ENCODE measurements around the gene CNTNAP2. TPM values are rescaled to one million over a fixed set of nuclear protein-coding genes. Genes with fewer than 3 reads are reported as not detected.

Gene CNTNAP2
- total and polyA plus RNA-seq, 2 donors, result 5.1 to 10.3 TPM

DNA sequence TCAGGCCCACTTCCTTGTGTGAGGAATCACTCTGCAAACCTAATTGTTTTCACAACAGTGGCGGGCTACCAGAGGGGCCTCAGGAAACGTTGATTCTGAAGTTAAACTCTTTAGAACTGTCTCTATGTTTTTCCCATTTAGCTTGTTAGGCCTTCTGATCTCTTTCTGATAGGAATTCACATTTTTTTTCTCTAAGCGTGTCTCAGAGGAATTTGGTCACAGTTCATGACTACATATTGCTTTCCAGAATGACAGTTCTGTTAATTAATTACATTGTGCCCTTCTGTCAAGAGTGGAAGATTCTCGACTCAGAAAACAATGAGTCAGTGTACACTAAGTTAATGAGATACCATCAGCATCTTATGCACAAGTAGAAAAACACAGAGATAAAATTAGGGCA is 2004.8 kb downstream of the CNTNAP2 start:
- H3K36me3 ChIP-seq (ENCODE audit: control insufficient read depth in 2 of 2, insufficient read depth in 2 of 2, low read length in 1 of 2), result no peaks in the 10 kb centered on the region
- H3K27me3 ChIP-seq (ENCODE audit: control insufficient read depth in 2 of 2, insufficient read depth in 1 of 2, low read length in 1 of 2), result no peaks in the 10 kb centered on the region
- no peak overlapping the region for H3K27ac ChIP-seq (ENCODE audit: low read depth in 1 of 2, low read length in 1 of 2)
- no peak for DNase-seq (ENCODE audit: low read depth in 6 of 9, low spot score in 9 of 9)
- 84% methylated on average over 4 of the region's 4 CpGs for WGBS
- H3K9me3 ChIP-seq (ENCODE audit: control insufficient read depth in 2 of 2, insufficient read depth in 1 of 2, low read length in 1 of 2), result no peaks in the 10 kb centered on the region
- H3K4me3 ChIP-seq (ENCODE audit: low read length in 2 of 2), result no peak overlapping the region
- no peaks in the 10 kb centered on the region for H3K4me1 ChIP-seq (ENCODE audit: control insufficient read depth in 2 of 2, insufficient read depth in 2 of 2, low read length in 2 of 2)

GRCh38 chr7:148121847-148122246 is 2005.2 kb downstream of the CNTNAP2 start:
- Histone ChIP-seq H3K27me3 (ENCODE audit: control insufficient read depth in 2 of 2, insufficient read depth in 1 of 2, low read length in 1 of 2) (no peaks in the 10 kb centered on the region), H3K27ac (ENCODE audit: low read depth in 1 of 2, low read length in 1 of 2) (no peak overlapping the region), H3K4me1 (ENCODE audit: control insufficient read depth in 2 of 2, insufficient read depth in 2 of 2, low read length in 2 of 2) (no peaks in the 10 kb centered on the region), H3K36me3 (ENCODE audit: control insufficient read depth in 2 of 2, insufficient read depth in 2 of 2, low read length in 1 of 2) (no peaks in the 10 kb centered on the region), H3K4me3 (ENCODE audit: low read length in 2 of 2) (no peak overlapping the region), H3K9me3 (ENCODE audit: control insufficient read depth in 2 of 2, insufficient read depth in 1 of 2, low read length in 1 of 2) (no peaks in the 10 kb centered on the region)
- DNase-seq (ENCODE audit: low read depth in 6 of 9, low spot score in 9 of 9), result no peak
- WGBS, result 76% methylated on average over 4 of the region's 4 CpGs

- Histone ChIP-seq H3K36me3 (ENCODE audit: control insufficient read depth in 2 of 2, insufficient read depth in 2 of 2, low read length in 1 of 2) (no peaks in the 10 kb centered on the region), H3K9me3 (ENCODE audit: control insufficient read depth in 2 of 2, insufficient read depth in 1 of 2, low read length in 1 of 2) (no peaks in the 10 kb centered on the region), H3K4me1 (ENCODE audit: control insufficient read depth in 2 of 2, insufficient read depth in 2 of 2, low read length in 2 of 2) (no peaks in the 10 kb centered on the region), H3K4me3 (ENCODE audit: low read length in 2 of 2) (no peak overlapping the region), H3K27ac (ENCODE audit: low read depth in 1 of 2, low read length in 1 of 2) (no peak overlapping the region), H3K27me3 (ENCODE audit: control insufficient read depth in 2 of 2, insufficient read depth in 1 of 2, low read length in 1 of 2) (no peaks in the 10 kb centered on the region)
- DNase-seq (ENCODE audit: low read depth in 6 of 9, low spot score in 9 of 9), result no peak
- WGBS, result 93% methylated on average over 5 of the region's 5 CpGs
Observed at GRCh38 chr7:148124477-148124876, 2007.9 kb downstream of the CNTNAP2 start.

DNA sequence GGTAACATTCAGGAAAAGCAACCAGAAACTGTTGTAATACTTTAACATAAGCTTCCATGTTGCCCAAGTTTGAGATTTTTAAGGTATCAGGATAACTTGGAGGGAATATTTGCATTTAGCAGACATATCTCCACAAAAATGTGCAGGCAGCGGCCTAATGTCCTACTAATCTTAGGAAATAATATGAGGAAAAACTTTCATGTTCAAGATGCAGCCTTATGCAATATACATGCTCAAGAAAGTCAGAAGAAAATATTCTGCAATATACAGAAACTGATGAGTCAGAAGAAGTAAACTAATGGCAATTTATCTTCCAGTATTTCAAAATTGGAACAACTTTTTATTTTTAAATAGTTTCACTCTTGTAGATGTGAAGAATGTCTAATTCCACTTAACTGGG is 2010.8 kb downstream of the CNTNAP2 start:
- no peaks in the 10 kb centered on the region for H3K36me3 ChIP-seq (ENCODE audit: control insufficient read depth in 2 of 2, insufficient read depth in 2 of 2, low read length in 1 of 2)
- no peak overlapping the region for H3K27ac ChIP-seq (ENCODE audit: low read depth in 1 of 2, low read length in 1 of 2)
- H3K27me3 ChIP-seq (ENCODE audit: control insufficient read depth in 2 of 2, insufficient read depth in 1 of 2, low read length in 1 of 2), result no peaks in the 10 kb centered on the region
- no peak overlapping the region for H3K4me3 ChIP-seq (ENCODE audit: low read length in 2 of 2)
- 100% methylated on average over 1 of the region's 1 CpG for WGBS
- DNase-seq (ENCODE audit: low read depth in 6 of 9, low spot score in 9 of 9), result no peak
- no peaks in the 10 kb centered on the region for H3K4me1 ChIP-seq (ENCODE audit: control insufficient read depth in 2 of 2, insufficient read depth in 2 of 2, low read length in 2 of 2)
- no peaks in the 10 kb centered on the region for H3K9me3 ChIP-seq (ENCODE audit: control insufficient read depth in 2 of 2, insufficient read depth in 1 of 2, low read length in 1 of 2)

DNA sequence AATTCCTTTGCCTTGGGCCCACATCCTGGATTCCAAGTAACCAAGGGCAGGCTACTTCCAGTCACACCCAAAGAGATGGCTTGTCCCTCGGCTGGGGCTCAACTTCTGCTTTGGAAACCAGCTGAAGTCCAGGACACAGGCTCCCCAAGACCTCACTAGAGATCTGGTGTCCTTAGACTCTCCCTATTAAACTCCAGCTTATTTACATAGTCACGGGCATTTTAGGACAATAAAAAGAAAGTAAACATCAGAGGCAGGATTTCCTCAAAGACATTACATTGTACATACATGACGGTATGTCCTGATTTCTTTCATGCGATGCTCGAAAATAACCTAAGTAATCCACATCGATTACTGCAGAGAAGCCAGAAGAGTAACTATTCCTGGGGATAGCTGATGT is 2012.4 kb downstream of the CNTNAP2 start:
- 91% methylated on average over 6 of the region's 6 CpGs for WGBS
- no peaks in the 10 kb centered on the region for H3K36me3 ChIP-seq (ENCODE audit: control insufficient read depth in 2 of 2, insufficient read depth in 2 of 2, low read length in 1 of 2)

GRCh38 chr7:148135116-148135515 is 2018.5 kb downstream of the CNTNAP2 start:
- Histone ChIP-seq H3K27ac (ENCODE audit: low read depth in 1 of 2, low read length in 1 of 2) (no peak overlapping the region), H3K4me3 (ENCODE audit: low read length in 2 of 2) (no peak overlapping the region), H3K36me3 (ENCODE audit: control insufficient read depth in 2 of 2, insufficient read depth in 2 of 2, low read length in 1 of 2) (no peaks in the 10 kb centered on the region), H3K27me3 (ENCODE audit: control insufficient read depth in 2 of 2, insufficient read depth in 1 of 2, low read length in 1 of 2) (no peaks in the 10 kb centered on the region), H3K9me3 (ENCODE audit: control insufficient read depth in 2 of 2, insufficient read depth in 1 of 2, low read length in 1 of 2) (no peaks in the 10 kb centered on the region), H3K4me1 (ENCODE audit: control insufficient read depth in 2 of 2, insufficient read depth in 2 of 2, low read length in 2 of 2) (no peaks in the 10 kb centered on the region)
- WGBS, result 91% methylated on average over 2 of the region's 2 CpGs
- no peak for DNase-seq (ENCODE audit: low read depth in 6 of 9, low spot score in 9 of 9)

More for the DNA sequence above, 2012.4 kb downstream of the CNTNAP2 start:
- Histone ChIP-seq H3K27me3 (ENCODE audit: control insufficient read depth in 2 of 2, insufficient read depth in 1 of 2, low read length in 1 of 2) (no peaks in the 10 kb centered on the region), H3K9me3 (ENCODE audit: control insufficient read depth in 2 of 2, insufficient read depth in 1 of 2, low read length in 1 of 2) (no peaks in the 10 kb centered on the region), H3K4me1 (ENCODE audit: control insufficient read depth in 2 of 2, insufficient read depth in 2 of 2, low read length in 2 of 2) (no peaks in the 10 kb centered on the region), H3K4me3 (ENCODE audit: low read length in 2 of 2) (no peak overlapping the region), H3K27ac (ENCODE audit: low read depth in 1 of 2, low read length in 1 of 2) (no peak overlapping the region)
- DNase-seq (ENCODE audit: low read depth in 6 of 9, low spot score in 9 of 9), result no peak

GRCh38 chr7:148135997-148136396 is 2019.4 kb downstream of the CNTNAP2 start:
- Histone ChIP-seq H3K27ac (ENCODE audit: low read depth in 1 of 2, low read length in 1 of 2) (no peak overlapping the region), H3K27me3 (ENCODE audit: control insufficient read depth in 2 of 2, insufficient read depth in 1 of 2, low read length in 1 of 2) (no peaks in the 10 kb centered on the region), H3K36me3 (ENCODE audit: control insufficient read depth in 2 of 2, insufficient read depth in 2 of 2, low read length in 1 of 2) (no peaks in the 10 kb centered on the region)

DNA sequence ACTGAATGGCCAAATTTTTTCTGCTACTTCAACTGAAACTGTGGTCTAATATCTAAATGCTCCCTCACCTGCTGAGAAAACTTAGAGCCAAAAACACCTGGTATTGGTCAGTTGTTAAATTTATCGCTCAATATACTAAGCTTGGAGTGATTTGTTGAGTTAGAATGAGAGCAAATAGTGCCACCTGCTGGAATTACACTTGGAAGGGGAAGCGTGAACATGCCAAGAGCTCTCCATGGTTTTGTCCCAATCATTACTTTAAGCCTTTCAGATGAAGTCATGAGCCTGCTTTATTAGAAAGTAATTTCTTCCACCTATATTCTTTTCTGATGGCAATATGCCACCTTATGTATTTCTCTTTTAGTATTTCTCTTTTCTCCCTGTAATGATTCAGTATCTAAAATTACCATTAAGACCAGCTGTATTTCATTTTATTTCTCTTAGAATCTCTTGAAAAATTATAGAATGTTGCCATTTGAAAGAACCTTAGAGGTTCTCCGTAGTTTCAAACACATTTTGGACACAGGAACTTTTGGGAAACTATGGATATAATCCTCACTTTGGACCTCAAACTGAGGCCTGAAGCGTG is 2026.2 kb downstream of the CNTNAP2 start:
- no peaks in the 10 kb centered on the region for H3K4me1 ChIP-seq (ENCODE audit: control insufficient read depth in 2 of 2, insufficient read depth in 2 of 2, low read length in 2 of 2)
- peak in 3 of 9 donors; percentile 6 to 37 (median 10) for DNase-seq (ENCODE audit: low read depth in 6 of 9, low spot score in 9 of 9)
- no peak overlapping the region for H3K27ac ChIP-seq (ENCODE audit: low read depth in 1 of 2, low read length in 1 of 2)
- H3K4me3 ChIP-seq (ENCODE audit: low read length in 2 of 2), result no peak overlapping the region
- H3K36me3 ChIP-seq (ENCODE audit: control insufficient read depth in 2 of 2, insufficient read depth in 2 of 2, low read length in 1 of 2), result no peaks in the 10 kb centered on the region
- H3K27me3 ChIP-seq (ENCODE audit: control insufficient read depth in 2 of 2, insufficient read depth in 1 of 2, low read length in 1 of 2), result no peaks in the 10 kb centered on the region
- 54% methylated on average over 4 of the region's 4 CpGs for WGBS
- no peaks in the 10 kb centered on the region for H3K9me3 ChIP-seq (ENCODE audit: control insufficient read depth in 2 of 2, insufficient read depth in 1 of 2, low read length in 1 of 2)

More at GRCh38 chr7:148135997-148136396, 2019.4 kb downstream of the CNTNAP2 start:
- no peaks in the 10 kb centered on the region for H3K9me3 ChIP-seq (ENCODE audit: control insufficient read depth in 2 of 2, insufficient read depth in 1 of 2, low read length in 1 of 2)
- 95% methylated on average over 3 of the region's 3 CpGs for WGBS
- no peak overlapping the region for H3K4me3 ChIP-seq (ENCODE audit: low read length in 2 of 2)
- no peaks in the 10 kb centered on the region for H3K4me1 ChIP-seq (ENCODE audit: control insufficient read depth in 2 of 2, insufficient read depth in 2 of 2, low read length in 2 of 2)
- DNase-seq (ENCODE audit: low read depth in 6 of 9, low spot score in 9 of 9), result no peak

DNA sequence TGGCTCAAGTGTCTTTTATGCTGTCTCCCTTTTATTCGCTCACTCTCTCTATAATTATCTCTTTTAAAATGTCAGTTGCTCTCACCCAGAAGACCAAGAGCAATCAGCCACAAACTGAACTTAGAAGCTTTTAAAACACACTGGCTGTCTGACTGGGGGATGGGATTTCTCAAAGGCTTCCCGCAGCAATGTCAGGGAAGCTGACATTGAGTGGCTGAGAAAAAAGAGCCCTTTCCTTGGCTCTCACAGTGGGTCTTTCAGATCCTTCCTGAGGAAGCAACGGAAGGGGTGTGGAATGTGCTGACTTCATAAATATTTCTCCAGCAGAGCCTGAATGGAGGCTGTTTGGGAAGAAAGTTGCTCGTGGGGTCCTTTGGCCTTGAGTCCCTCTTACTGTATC is 2028.2 kb downstream of the CNTNAP2 start:
- no peaks in the 10 kb centered on the region for H3K36me3 ChIP-seq (ENCODE audit: control insufficient read depth in 2 of 2, insufficient read depth in 2 of 2, low read length in 1 of 2)
- H3K27ac ChIP-seq (ENCODE audit: low read depth in 1 of 2, low read length in 1 of 2), result no peak overlapping the region
- no peaks in the 10 kb centered on the region for H3K4me1 ChIP-seq (ENCODE audit: control insufficient read depth in 2 of 2, insufficient read depth in 2 of 2, low read length in 2 of 2)
- H3K27me3 ChIP-seq (ENCODE audit: control insufficient read depth in 2 of 2, insufficient read depth in 1 of 2, low read length in 1 of 2), result no peaks in the 10 kb centered on the region
- no peaks in the 10 kb centered on the region for H3K9me3 ChIP-seq (ENCODE audit: control insufficient read depth in 2 of 2, insufficient read depth in 1 of 2, low read length in 1 of 2)
- 71% methylated on average over 4 of the region's 4 CpGs for WGBS
- H3K4me3 ChIP-seq (ENCODE audit: low read length in 2 of 2), result no peak overlapping the region
- DNase-seq (ENCODE audit: low read depth in 6 of 9, low spot score in 9 of 9), result no peak
